T follicular helper cell (primary cell): ENCODE data around the gene MOB3B.

ENCODE experiments used
- DNase-seq: peaks from one replicate; pipeline ENCODE4 v3.0.0-alpha.2; 2020; ENCODE audit warnings: low read depth

Gene MOB3B

GRCh38 chr9:27279611-27280010 is 250.0 kb downstream of the MOB3B start:
- no peak for DNase-seq

DNA sequence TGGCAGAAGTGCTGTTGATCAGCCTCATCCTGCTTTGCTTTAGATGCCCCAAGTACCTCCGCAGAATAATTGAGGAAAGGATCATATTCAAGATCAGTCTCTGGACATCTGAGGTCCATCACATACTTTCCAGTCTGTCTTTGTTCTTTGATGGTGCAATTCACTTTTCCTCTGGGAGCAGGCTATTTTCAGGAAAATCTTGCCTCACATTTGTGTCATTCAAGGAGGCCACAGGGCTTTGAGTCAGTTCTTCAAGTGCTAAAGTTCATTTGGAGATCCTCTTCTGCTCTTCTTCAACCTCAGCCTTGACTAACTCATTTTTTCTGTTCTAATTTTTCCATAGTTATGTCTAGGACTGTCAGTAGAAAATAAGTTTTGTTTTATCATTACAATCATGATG is 251.2 kb downstream of the MOB3B start:
- DNase-seq, result no peak

GRCh38 chr9:27276193-27277030 is 253.2 kb downstream of the MOB3B start:
- DNase-seq, result no peak
